GM13977 (cell line): ENCODE results near the gene DIPK1A.
"Not testable (repeated sequence)": the region's sequence is repeated elsewhere in the genome, so short reads cannot be mapped to it uniquely, and the experiment has no call there.

ENCODE experiments used
- DNase-seq: peaks from one replicate; pipeline ENCODE4 v3.0.0; 2012; ENCODE audit warnings: low spot score
- in situ Hi-C: fragments of 300-500 bp; cut with MboI; formaldehyde crosslinking; loops from one replicate; pipeline ENCODE4 v1.12.0; 2022; ENCODE audit warnings: low sequenced_read_pairs, low pct_unique_long_range_greater_than_20kb, mixed read lengths, inconsistent platforms; ENCODE audit not compliant: unreplicated experiment
- TF ChIP-seq, protein P1 (sequence below): IDR thresholded peaks from 2 replicates; pipeline ENCODE4 v1.5.1; 2012; ENCODE audit warnings: mild to moderate bottlenecking, control low read depth; ENCODE audit not compliant: insufficient read depth; ENCODE audit errors: extremely low read depth, missing control alignments

The DIPK1A gene

DNA sequence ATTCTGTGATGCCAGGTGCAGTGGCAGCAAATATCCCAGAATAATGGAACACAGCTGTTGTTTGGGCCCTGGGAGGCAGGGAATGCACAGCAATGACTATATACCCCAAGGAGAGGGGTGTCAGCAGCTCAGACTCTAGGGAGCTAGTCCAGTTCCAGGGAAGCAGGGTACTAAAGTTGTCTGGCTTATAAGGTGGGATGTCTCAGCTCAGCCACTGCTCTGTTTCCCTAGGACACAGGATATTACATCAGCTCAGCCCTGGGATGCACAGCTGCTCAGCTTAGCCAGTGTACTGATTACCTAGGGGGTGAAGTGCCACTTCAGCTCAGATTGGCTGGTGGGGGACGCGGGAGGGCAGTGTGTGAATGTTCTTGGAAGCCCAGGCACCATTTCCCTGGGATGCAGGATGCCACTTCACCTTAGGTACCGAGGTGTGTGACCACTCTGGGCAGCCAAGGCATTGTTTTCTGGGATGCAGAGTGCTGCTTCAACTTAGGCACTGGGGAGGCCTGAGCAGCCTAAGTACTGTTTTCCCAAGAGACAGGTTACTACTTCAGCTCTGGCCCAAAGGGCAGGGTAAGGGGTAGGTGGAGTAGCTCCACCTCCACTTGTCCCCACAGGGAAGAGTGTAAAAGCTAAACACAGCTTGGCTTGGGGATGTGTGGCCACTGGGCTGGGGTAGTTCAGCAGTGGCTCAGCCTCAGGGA lies 59.4 kb downstream of the DIPK1A start:
- TF ChIP-seq, protein P1, sequence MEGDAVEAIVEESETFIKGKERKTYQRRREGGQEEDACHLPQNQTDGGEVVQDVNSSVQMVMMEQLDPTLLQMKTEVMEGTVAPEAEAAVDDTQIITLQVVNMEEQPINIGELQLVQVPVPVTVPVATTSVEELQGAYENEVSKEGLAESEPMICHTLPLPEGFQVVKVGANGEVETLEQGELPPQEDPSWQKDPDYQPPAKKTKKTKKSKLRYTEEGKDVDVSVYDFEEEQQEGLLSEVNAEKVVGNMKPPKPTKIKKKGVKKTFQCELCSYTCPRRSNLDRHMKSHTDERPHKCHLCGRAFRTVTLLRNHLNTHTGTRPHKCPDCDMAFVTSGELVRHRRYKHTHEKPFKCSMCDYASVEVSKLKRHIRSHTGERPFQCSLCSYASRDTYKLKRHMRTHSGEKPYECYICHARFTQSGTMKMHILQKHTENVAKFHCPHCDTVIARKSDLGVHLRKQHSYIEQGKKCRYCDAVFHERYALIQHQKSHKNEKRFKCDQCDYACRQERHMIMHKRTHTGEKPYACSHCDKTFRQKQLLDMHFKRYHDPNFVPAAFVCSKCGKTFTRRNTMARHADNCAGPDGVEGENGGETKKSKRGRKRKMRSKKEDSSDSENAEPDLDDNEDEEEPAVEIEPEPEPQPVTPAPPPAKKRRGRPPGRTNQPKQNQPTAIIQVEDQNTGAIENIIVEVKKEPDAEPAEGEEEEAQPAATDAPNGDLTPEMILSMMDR = no peak
- in situ Hi-C loops = no loop called here
- no peak for DNase-seq

DNA sequence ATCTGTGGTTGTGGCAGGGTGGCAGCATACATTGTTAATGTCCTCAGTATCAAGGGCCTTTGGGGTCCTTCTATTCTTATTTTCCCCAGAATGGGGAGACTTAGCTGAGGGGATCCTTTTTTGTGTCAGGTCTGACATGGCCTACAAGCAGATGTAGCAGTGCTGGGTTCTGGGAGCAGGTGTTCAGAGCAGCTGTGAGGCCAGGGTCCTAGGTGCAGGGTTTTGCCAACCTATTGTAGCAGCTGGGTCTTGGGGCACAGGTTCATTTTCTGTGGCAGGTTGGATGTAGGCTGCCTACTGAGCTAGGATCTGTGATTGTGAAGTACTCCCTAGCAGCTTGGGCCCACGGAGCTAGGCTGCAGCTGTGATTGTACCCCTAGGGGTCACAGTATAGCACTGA lies 60.1 kb downstream of the DIPK1A start:
- in situ Hi-C loops = no loop called here
- no peak for DNase-seq
- TF ChIP-seq, protein P1 = no peak

DNA sequence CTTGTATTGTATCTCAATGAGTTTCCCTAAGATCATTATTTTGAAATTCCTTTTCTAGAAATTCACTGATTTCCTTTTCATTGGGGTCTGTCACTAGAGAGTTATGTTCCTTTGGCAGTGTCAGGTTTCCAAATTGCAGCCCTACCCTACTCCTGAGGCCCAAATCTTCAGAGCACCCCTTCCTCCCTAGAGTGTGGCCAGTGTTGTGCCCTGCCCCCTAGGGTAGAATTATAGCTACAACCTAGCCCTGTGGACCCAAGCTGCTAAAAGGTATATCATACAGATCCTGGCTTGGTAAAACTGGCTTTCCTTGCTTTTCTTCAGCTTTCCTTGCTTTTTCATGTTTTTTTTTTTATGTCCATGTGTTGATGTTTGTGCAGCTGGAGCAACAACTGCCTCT lies 60.7 kb downstream of the DIPK1A start:
- DNase-seq = no peak
- TF ChIP-seq, protein P1 = no peak
- in situ Hi-C loops = no loop called here

DNA sequence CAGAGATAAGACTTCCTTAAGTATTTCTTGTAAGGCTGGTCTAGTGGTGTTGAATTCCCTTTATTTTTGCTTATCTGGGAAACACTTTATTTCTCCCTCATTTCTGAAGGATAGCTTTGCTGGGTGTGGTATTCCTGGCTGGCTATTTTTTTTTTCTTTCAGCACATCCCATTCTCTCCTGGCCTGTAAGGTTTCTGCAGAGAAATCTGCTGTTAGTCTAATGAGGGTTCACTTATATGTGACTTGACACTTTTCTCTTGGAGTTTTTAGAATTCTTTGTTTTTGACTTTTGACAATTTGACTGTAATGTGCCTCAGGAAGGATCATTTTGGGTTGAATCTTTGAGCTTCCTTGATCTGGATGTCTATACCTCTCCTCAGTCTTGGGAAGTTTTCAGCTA lies 61.5 kb downstream of the DIPK1A start:
- DNase-seq = no peak
- in situ Hi-C loops = no loop called here
- TF ChIP-seq, protein P1 = no peak

DNA sequence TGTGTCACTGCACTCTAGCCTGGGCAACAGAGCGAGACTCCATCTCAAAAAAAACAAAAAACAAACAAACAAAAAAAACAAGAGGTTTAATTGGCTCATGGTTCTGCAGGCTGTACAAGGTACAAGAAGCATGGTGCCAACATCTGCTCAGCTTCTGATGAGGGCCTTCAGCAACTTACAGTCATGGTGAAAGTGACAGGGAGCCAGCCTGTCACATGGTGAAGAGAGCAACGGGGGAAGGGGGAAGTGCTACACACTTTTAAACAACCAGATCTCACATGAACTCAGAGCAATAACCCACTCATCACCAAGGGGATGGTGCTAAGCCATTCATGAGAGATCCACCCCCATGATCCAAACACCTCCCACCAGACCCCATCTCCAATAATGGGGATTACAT lies 63.2 kb downstream of the DIPK1A start:
- in situ Hi-C loops = not testable (repeated sequence)

DNA sequence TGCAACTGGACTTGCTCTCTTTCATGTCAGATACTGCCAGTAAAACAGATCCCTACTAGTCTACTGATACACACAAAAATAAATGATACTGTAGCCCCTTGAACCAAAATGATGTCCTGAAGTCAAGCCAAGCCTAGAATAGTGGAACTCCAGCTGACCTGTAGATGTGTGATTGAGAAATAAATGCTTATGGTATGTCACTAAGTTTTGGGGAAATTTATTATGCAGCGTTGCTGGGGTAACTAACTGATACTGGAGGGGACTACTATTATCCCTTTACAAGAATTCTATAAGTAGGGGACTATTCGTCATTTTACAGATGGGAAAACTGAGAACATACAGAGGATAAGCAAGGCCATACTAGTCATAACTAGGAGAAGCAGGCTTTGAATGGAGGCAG lies 73.8 kb downstream of the DIPK1A start:
- DNase-seq = no peak
- in situ Hi-C loops = no loop called here
- TF ChIP-seq, protein P1 = no peak

More for the DNA sequence above, 63.2 kb downstream of the DIPK1A start:
- not testable (repeated sequence) for DNase-seq

DNA sequence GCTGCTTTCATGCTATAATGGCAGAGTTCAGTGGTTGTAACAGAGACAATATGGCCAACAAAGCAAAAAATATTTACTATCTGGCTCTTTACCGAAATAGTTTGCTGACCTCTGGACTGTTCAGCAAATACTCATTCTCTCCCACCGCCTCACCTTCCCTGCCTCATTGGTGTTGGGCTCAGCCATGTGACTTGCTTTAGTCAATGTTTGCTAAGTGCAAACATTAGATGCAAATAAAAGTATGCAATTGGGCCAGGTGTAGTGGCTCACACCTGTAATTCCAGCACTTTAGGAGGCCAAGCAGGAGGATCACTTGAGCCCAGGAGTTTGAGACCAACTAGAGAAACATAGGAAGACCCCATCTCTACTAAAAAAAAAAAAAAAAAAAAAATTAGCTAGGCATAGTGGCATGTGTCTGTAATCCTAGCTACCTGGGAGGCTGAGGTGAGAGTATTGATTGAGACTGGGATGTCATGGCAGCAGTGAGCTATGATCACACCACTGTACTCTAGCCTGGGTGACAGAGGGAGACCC lies 74.3 kb downstream of the DIPK1A start:
- DNase-seq = no peak
- TF ChIP-seq, protein P1 = no peak
- in situ Hi-C loops = no loop called here
